Liver (tissue), 9 donors: ENCODE data around the gene ITGB1BP1. TPM values are rescaled to one million over a fixed set of nuclear protein-coding genes. Genes with fewer than 3 reads are reported as not detected.

Source experiments
- DNase-seq: peaks from one replicate; pipeline ENCODE4 v3.0.0-alpha.2; 2017; ENCODE audit warnings: low spot score
- H3K27ac ChIP-seq, 2 donors: one replicate each; pipeline ENCODE4 v1.7.0; 2013; ENCODE audit warnings: inconsistent platforms in 2 of 2, low read length in 2 of 2, control low read depth in 1 of 2, low read depth in 1 of 2, mild to moderate bottlenecking in 1 of 2
- H3K27me3 ChIP-seq, 4 donors: one replicate each; pipeline versions ENCODE4 v1.6.1 to v1.7.0; 2013; ENCODE audit warnings: low read length in 3 of 4, inconsistent platforms in 1 of 4, mild to moderate bottlenecking in 1 of 4, moderate library complexity in 1 of 4; ENCODE audit not compliant: control insufficient read depth in 4 of 4, insufficient read depth in 4 of 4
- H3K36me3 ChIP-seq, 4 donors: one replicate each; pipeline versions ENCODE4 v1.6.1 to v1.7.0; 2013; ENCODE audit warnings: low read length in 3 of 4, mild to moderate bottlenecking in 3 of 4, low read depth in 1 of 4, moderate library complexity in 1 of 4; ENCODE audit not compliant: control insufficient read depth in 4 of 4, insufficient read depth in 3 of 4
- H3K4me1 ChIP-seq, 4 donors: one replicate each; pipeline versions ENCODE4 v1.6.1 to v1.7.0; 2013; ENCODE audit warnings: low read length in 3 of 4, mild to moderate bottlenecking in 3 of 4, moderate library complexity in 1 of 4; ENCODE audit not compliant: control insufficient read depth in 4 of 4, insufficient read depth in 4 of 4
- H3K4me3 ChIP-seq, 3 donors: one replicate each; pipeline versions ENCODE4 v1.6.1 to v1.7.0; 2013; ENCODE audit warnings: low read length in 3 of 3, control low read depth in 1 of 3, low read depth in 1 of 3, mild to moderate bottlenecking in 1 of 3
- H3K9ac ChIP-seq, 2 donors: one replicate each; pipeline ENCODE4 v1.7.0; 2013; ENCODE audit warnings: low read length in 2 of 2, mild to moderate bottlenecking in 2 of 2, moderate library complexity in 2 of 2, control low read depth in 1 of 2, low read depth in 1 of 2
- H3K9me3 ChIP-seq, 4 donors: one replicate each; pipeline versions ENCODE4 v1.6.1 to v1.7.0; 2013; ENCODE audit warnings: low read length in 3 of 4; ENCODE audit not compliant: control insufficient read depth in 4 of 4
- CTCF ChIP-seq: fragments of 150-350 bp; IDR thresholded peaks from 2 replicates; pipeline ENCODE4 v1.5.1; 2017; ENCODE audit warnings: improper control_type of control experiment, low read depth, low read length; ENCODE audit not compliant: missing input control
- FOXA2 ChIP-seq: IDR thresholded peaks from 2 replicates; pipeline ENCODE4 v1.6.1; 2016; ENCODE audit warnings: antibody characterized with exemption
- GABPA ChIP-seq, 2 donors: IDR thresholded peaks in 1 of 2; conservative IDR thresholded peaks in 1 of 2; 2 replicates each; pipeline ENCODE4 v1.6.1; 2016; ENCODE audit warnings: antibody characterized with exemption in 2 of 2, mild to moderate bottlenecking in 1 of 2, moderate library complexity in 1 of 2
- HNF4A ChIP-seq, 2 donors: conservative IDR thresholded peaks; 2 replicates each; pipeline ENCODE4 v1.6.1; 2016; ENCODE audit warnings: antibody characterized with exemption in 2 of 2, mild to moderate bottlenecking in 2 of 2
- JUND ChIP-seq, 2 donors: IDR thresholded peaks; 2 replicates each; pipeline ENCODE4 v1.6.1; 2016; ENCODE audit warnings: antibody characterized with exemption in 2 of 2
- MAX ChIP-seq: IDR thresholded peaks from 2 replicates; pipeline ENCODE4 v1.6.1; 2016; ENCODE audit warnings: antibody characterized with exemption
- RXRA ChIP-seq, 2 donors: IDR thresholded peaks; 2 replicates each; pipeline ENCODE4 v1.6.1; 2017 to 2018; ENCODE audit warnings: antibody characterized with exemption in 2 of 2, mild to moderate bottlenecking in 1 of 2
- YY1 ChIP-seq: IDR thresholded peaks from 2 replicates; pipeline ENCODE4 v1.6.1; 2016; ENCODE audit warnings: antibody characterized with exemption, mild to moderate bottlenecking
- WGBS: extraction: QIAGEN DNeasy Blood & Tissue Kit; methylation state at CpG from one replicate; pipeline ENCODE4 v1.1.7; 2013; 5-methylcytosine and 5-hydroxymethylcytosine counted together
- polyA plus RNA-seq, 2 donors: library from polyadenylated mRNA; stranded (reverse) in 1 of 2; unstranded in 1 of 2; fragments of 200-250 nt in 1 of 2; fragments of >200 nt in 1 of 2; fragmentation: Nextera tagmentation in 1 of 2; extraction: Ambion mirVana in 1 of 2; gene quantifications; one replicate each; pipeline versions ENCODE4 v1.2.1 to v1.2.3, GENCODE V29; 2013 to 2015
- total RNA-seq, 2 donors: library from RNA; depleted of rRNA; stranded (reverse); fragments of >200 nt; gene quantifications; one replicate each; pipeline ENCODE4 v1.2.3, GENCODE V29; 2014
- TF ChIP-seq, protein P1 (sequence below): IDR thresholded peaks from 2 replicates; pipeline ENCODE4 v1.6.1; 2016; ENCODE audit warnings: antibody characterized with exemption
- TF ChIP-seq, protein P2 (sequence below): IDR thresholded peaks from 2 replicates; pipeline ENCODE4 v1.6.1; 2016; ENCODE audit warnings: antibody characterized with exemption
- TF ChIP-seq, protein P3 (sequence below): IDR thresholded peaks from 2 replicates; pipeline ENCODE4 v1.6.1; 2016; ENCODE audit warnings: antibody characterized with exemption, mild to moderate bottlenecking
- donor health status: healthy.
- donor health status: healthy.
- donor health status: healthy.
- donor health status: healthy.
- donor health status: healthy.

The ITGB1BP1 gene
- total and polyA plus RNA-seq, 4 donors = 6.6 to 30.9 (median 13.7) TPM

- peaks cover 0 to 10% (median 1%) of the 10 kb centered on the region in 4 donors for H3K36me3 ChIP-seq
Measured at GRCh38 chr2:9403924-9404323, 19.4 kb downstream of the ITGB1BP1 start.

More at GRCh38 chr2:9403924-9404323, 19.4 kb downstream of the ITGB1BP1 start:
- no peak for DNase-seq
- Histone ChIP-seq H3K9me3 (no peaks in the 10 kb centered on the region), H3K27ac (no peak overlapping the region), H3K4me1 (no peaks in the 10 kb centered on the region), H3K9ac (no peak overlapping the region), H3K4me3 (no peak overlapping the region), H3K27me3 (no peaks in the 10 kb centered on the region)
- TF ChIP-seq HNF4A (conservative IDR thresholded peaks at IDR 0.05) = no peak
- TF ChIP-seq, protein P1, sequence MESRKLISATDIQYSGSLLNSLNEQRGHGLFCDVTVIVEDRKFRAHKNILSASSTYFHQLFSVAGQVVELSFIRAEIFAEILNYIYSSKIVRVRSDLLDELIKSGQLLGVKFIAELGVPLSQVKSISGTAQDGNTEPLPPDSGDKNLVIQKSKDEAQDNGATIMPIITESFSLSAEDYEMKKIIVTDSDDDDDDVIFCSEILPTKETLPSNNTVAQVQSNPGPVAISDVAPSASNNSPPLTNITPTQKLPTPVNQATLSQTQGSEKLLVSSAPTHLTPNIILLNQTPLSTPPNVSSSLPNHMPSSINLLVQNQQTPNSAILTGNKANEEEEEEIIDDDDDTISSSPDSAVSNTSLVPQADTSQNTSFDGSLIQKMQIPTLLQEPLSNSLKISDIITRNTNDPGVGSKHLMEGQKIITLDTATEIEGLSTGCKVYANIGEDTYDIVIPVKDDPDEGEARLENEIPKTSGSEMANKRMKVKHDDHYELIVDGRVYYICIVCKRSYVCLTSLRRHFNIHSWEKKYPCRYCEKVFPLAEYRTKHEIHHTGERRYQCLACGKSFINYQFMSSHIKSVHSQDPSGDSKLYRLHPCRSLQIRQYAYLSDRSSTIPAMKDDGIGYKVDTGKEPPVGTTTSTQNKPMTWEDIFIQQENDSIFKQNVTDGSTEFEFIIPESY = no peak
- no peak for TF ChIP-seq CTCF
- no peak for TF ChIP-seq GABPA (IDR thresholded peaks at IDR 0.05 in 1 of 2, conservative IDR thresholded peaks at IDR 0.05 in 1 of 2)
- TF ChIP-seq FOXA2 = no peak
- TF ChIP-seq MAX = no peak
- TF ChIP-seq YY1 = no peak
- TF ChIP-seq RXRA (IDR thresholded peaks at IDR 0.05) = no peak
- no peak for TF ChIP-seq JUND (IDR thresholded peaks at IDR 0.05)
- TF ChIP-seq, protein P2, sequence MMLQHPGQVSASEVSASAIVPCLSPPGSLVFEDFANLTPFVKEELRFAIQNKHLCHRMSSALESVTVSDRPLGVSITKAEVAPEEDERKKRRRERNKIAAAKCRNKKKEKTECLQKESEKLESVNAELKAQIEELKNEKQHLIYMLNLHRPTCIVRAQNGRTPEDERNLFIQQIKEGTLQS = no peak
- TF ChIP-seq, protein P3, sequence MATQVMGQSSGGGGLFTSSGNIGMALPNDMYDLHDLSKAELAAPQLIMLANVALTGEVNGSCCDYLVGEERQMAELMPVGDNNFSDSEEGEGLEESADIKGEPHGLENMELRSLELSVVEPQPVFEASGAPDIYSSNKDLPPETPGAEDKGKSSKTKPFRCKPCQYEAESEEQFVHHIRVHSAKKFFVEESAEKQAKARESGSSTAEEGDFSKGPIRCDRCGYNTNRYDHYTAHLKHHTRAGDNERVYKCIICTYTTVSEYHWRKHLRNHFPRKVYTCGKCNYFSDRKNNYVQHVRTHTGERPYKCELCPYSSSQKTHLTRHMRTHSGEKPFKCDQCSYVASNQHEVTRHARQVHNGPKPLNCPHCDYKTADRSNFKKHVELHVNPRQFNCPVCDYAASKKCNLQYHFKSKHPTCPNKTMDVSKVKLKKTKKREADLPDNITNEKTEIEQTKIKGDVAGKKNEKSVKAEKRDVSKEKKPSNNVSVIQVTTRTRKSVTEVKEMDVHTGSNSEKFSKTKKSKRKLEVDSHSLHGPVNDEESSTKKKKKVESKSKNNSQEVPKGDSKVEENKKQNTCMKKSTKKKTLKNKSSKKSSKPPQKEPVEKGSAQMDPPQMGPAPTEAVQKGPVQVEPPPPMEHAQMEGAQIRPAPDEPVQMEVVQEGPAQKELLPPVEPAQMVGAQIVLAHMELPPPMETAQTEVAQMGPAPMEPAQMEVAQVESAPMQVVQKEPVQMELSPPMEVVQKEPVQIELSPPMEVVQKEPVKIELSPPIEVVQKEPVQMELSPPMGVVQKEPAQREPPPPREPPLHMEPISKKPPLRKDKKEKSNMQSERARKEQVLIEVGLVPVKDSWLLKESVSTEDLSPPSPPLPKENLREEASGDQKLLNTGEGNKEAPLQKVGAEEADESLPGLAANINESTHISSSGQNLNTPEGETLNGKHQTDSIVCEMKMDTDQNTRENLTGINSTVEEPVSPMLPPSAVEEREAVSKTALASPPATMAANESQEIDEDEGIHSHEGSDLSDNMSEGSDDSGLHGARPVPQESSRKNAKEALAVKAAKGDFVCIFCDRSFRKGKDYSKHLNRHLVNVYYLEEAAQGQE = no peak
- 84% methylated on average over 2 of the region's 2 CpGs for WGBS
